SK-N-SH (cell line): ENCODE measurements around the gene GOLPH3L. TPM values are rescaled to one million over a fixed set of nuclear protein-coding genes. Genes with fewer than 3 reads are reported as not detected.

Experiments used
- CTCF ChIA-PET: fragments of 300-600, 350-600 bp; formaldehyde crosslinking; extraction: SDS; loops from one replicate; lab custom pipeline; 2021; lab: Yijun Ruan, JAX
- POLR2A ChIA-PET: fragments of 350-600 bp; sonication (Branson Sonifier 250); formaldehyde crosslinking; extraction: SDS; loops from one replicate; lab custom pipeline; 2020; ENCODE audit warnings: antibody characterized with exemption, inconsistent platforms; lab: Yijun Ruan, JAX
- DNase-seq: peaks from one replicate; pipeline ENCODE4 v3.0.0; 2012
- H2AFZ ChIP-seq: fragments of 200-600 bp; sonication (generic); 2 replicates; pipeline ENCODE4 v1.8.1; 2016; ENCODE audit warnings: antibody characterized with exemption, mild to moderate bottlenecking, low read depth
- H3F3A ChIP-seq: fragments of 200-600 bp; sonication (generic); replicated peaks from 2 replicates; pipeline ENCODE3; 2016; ENCODE audit warnings: antibody characterized with exemption, mild to moderate bottlenecking; ENCODE audit not compliant: insufficient read depth
- H3K27ac ChIP-seq, 2 experiments: fragments of 200-500 bp in 1 of 2; fragments of 200-600 bp in 1 of 2; sonication (Bioruptor generic) in 1 of 2; sonication (generic), shearing (Covaris generic) in 1 of 2; 2 replicates each; pipeline versions ENCODE4 v1.5.1 to v1.6.1; 2014 to 2016; ENCODE audit warnings: low read depth in 2 of 2, inconsistent platforms in 1 of 2, low read length in 1 of 2, mild to moderate bottlenecking in 1 of 2, mixed read lengths in 1 of 2
- H3K27me3 ChIP-seq: fragments of 200-600 bp; sonication (generic), shearing (Covaris generic); 2 replicates; pipeline ENCODE4 v1.6.1; 2016; ENCODE audit warnings: mixed run types; ENCODE audit not compliant: insufficient read depth
- H3K36me3 ChIP-seq, 2 experiments: fragments of 200-500 bp in 1 of 2; fragments of 200-600 bp in 1 of 2; sonication (Bioruptor generic) in 1 of 2; sonication (generic) in 1 of 2; replicated peaks in 1 of 2; 2 replicates each; pipeline versions ENCODE3 to v1.5.1; 2014 to 2016; ENCODE audit warnings: low read length in 1 of 2, mild to moderate bottlenecking in 1 of 2; ENCODE audit not compliant: insufficient read depth in 2 of 2, control insufficient read depth in 1 of 2
- H3K4me1 ChIP-seq, 2 experiments: fragments of 200-500 bp in 1 of 2; fragments of 200-600 bp in 1 of 2; sonication (Bioruptor generic) in 1 of 2; sonication (generic), shearing (Covaris generic) in 1 of 2; 2 replicates each; pipeline versions ENCODE4 v1.5.1 to v1.6.1; 2014 to 2016; ENCODE audit warnings: low read depth in 1 of 2, low read length in 1 of 2, mixed run types in 1 of 2; ENCODE audit not compliant: insufficient read depth in 2 of 2, control insufficient read depth in 1 of 2
- H3K4me2 ChIP-seq: fragments of 200-600 bp; sonication (generic), shearing (Covaris generic); 2 replicates; pipeline ENCODE4 v1.6.1; 2017; ENCODE audit warnings: mixed run types
- H3K4me3 ChIP-seq, 2 experiments: fragments of 200-500 bp in 1 of 2; fragments of 200-600 bp in 1 of 2; sonication (Bioruptor generic) in 1 of 2; sonication (generic), shearing (Covaris generic) in 1 of 2; 2 replicates each; pipeline versions ENCODE4 v1.5.1 to v1.8.1; 2014 to 2016; ENCODE audit warnings: low read depth in 2 of 2, inconsistent platforms in 1 of 2, low read length in 1 of 2, mild to moderate bottlenecking in 1 of 2, mixed read lengths in 1 of 2, moderate library complexity in 1 of 2
- H3K79me2 ChIP-seq: fragments of 200-600 bp; sonication (generic); 2 replicates; pipeline ENCODE4 v1.8.1; 2017; ENCODE audit warnings: mild to moderate bottlenecking; ENCODE audit not compliant: insufficient read depth
- H3K9ac ChIP-seq: fragments of 200-600 bp; sonication (generic); 2 replicates; pipeline ENCODE4 v1.6.1; 2017; ENCODE audit warnings: mixed run types
- H3K9me2 ChIP-seq: fragments of 200-600 bp; sonication (generic); 2 replicates; pipeline ENCODE4 v1.6.1; 2017; ENCODE audit warnings: mixed run types
- H3K9me3 ChIP-seq: fragments of 200-600 bp; sonication (generic); 2 replicates; pipeline ENCODE4 v1.6.1; 2017; ENCODE audit warnings: mixed run types, mild to moderate bottlenecking, moderate library complexity
- H4K20me1 ChIP-seq: fragments of 200-600 bp; sonication (generic); 2 replicates; pipeline ENCODE4 v1.6.1; 2017; ENCODE audit warnings: mild to moderate bottlenecking, mixed run types; ENCODE audit not compliant: insufficient read depth
- CHD2 ChIP-seq: fragments of 150-350 bp; IDR thresholded peaks from 2 replicates; pipeline ENCODE4 v1.6.1; 2018; ENCODE audit warnings: low read length; ENCODE audit not compliant: partially characterized antibody
- JUND ChIP-seq: IDR thresholded peaks from 2 replicates; pipeline ENCODE4 v1.4.0; 2012
- POLR2AphosphoS5 ChIP-seq: IDR thresholded peaks from 2 replicates; pipeline ENCODE4 v1.6.1; 2012; ENCODE audit warnings: low read depth, low read length
- RAD21 ChIP-seq: IDR thresholded peaks from 2 replicates; pipeline ENCODE4 v1.6.1; 2012; ENCODE audit warnings: mild to moderate bottlenecking, low read length
- RXRA ChIP-seq: IDR thresholded peaks from 2 replicates; pipeline ENCODE4 v1.4.0; 2012; ENCODE audit warnings: low read depth, mild to moderate bottlenecking, borderline replicate concordance
- WGBS: methylation state at CpG from one replicate; pipeline ENCODE4 v1.1.6; 2017; ENCODE audit warnings: low lambda C conversion rate; 5-methylcytosine and 5-hydroxymethylcytosine counted together
- polyA plus RNA-seq, 3 experiments: library from polyadenylated mRNA; depleted of rRNA; stranded (reverse); fragments of >200 nt; gene quantifications; 2 replicates each; pipeline ENCODE4 v1.2.3, GENCODE V29; 2012
- TF ChIP-seq, protein P1 (sequence below): fragments of 200-600 bp; sonication (generic); IDR thresholded peaks from 2 replicates; pipeline ENCODE4 v1.6.1; 2017; ENCODE audit warnings: antibody characterized with exemption, mild to moderate bottlenecking, moderate library complexity
- TF ChIP-seq, protein P2 (sequence below): IDR thresholded peaks from 2 replicates; pipeline ENCODE4 v1.4.0; 2012; ENCODE audit warnings: low read depth, borderline replicate concordance

Gene GOLPH3L
- polyA plus RNA-seq, 1 of the 3 experiments (the other 2 are of a cell fraction), result 7.8 TPM

DNA sequence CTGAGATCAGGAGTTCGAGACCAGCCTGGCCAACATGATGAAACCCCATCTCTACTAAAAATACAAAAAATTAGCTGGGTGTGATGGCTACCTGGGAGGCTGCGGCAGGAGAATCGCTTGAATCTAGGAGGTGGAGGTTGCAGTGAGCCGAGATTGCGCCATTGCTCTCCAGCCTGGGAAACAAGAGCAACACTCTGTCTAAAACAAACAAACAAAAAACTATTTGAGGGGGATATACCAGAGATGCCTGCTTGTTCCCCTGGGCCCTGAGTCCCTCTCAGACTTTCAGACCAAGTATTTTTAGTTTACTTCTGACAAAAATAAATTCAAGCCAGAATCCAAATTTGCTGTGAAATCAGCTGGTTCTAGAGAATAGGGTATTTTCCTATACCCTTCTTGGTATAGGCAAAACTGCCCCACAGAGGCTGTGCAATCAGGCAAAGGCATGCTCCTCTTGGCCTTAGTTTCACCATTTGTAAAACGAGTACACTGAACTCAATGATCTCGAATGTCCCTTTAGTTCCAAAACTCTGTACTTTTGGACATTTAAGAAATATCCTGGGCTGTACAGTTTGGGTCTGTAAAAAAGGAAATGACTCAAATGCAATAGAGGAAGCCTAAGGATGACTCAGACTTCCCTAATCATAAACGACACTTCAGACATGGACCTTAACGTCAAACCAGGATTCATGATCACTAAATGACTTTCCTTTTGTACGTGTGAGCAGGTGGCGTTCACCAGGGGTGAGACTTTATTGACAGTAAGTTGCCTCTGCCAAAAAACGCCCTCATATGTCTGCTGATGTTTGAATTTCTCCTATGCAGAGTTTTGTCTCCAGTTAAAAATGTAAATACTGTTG, 83.7 kb downstream of the GOLPH3L start (continued):
- TF ChIP-seq POLR2AphosphoS5, result peak; percentile 59; the same call in 1 of the 2 replicates
- peak; percentile 93 for TF ChIP-seq JUND

DNA sequence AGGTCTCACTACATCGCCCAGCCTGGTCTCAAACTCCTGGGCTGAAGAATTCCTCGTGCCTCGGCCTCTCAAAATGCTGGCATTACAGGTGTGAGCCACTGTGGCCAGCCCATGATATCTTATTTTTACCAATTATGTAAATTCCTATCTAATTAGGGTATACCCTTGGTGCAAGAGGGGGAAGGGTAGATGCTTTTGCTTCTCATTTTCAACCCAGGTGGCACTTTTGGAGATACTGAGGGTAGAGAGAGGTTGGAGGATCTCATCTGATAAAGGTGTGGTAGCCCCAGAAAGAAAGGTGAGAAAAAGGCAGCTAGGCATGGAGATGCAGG, 85.0 kb downstream of the GOLPH3L start:
- Histone ChIP-seq H3K9ac (peak overlapping the region; percentile 58), H4K20me1 (no peaks in the 10 kb centered on the region), H3K4me1 (peaks cover 2 to 35% of the 10 kb centered on the region in 2 experiments; a peak in 3 of 4 replicates), H3K4me2 (peak overlapping the region; percentile 70), H3F3A (peaks cover 50% of the 10 kb centered on the region), H3K36me3 (peaks cover 0 to 5% of the 10 kb centered on the region in 2 experiments), H3K79me2 (peaks cover 26% of the 10 kb centered on the region), H3K4me3 (no peak overlapping the region), H2AFZ (peak overlapping the region; percentile 43; the same call in 1 of the 2 replicates), H3K9me3 (no peaks in the 10 kb centered on the region), H3K27me3 (no peaks in the 10 kb centered on the region), H3K9me2 (no peaks in the 10 kb centered on the region), H3K27ac (peak overlapping the region in 1 of 2 experiments; percentile 97; a peak in 2 of 4 replicates)
- DNase-seq, result no peak
- 94% methylated on average over 3 of the region's 3 CpGs for WGBS
- no peak for TF ChIP-seq RAD21
- CTCF ChIA-PET, result interaction anchor here (4.3 kb wide), 1 partner anchor 51 kb away, joined by 20 read pairs; no protein-coding TSS in a partner anchor
- POLR2A ChIA-PET, result no interaction called here

DNA sequence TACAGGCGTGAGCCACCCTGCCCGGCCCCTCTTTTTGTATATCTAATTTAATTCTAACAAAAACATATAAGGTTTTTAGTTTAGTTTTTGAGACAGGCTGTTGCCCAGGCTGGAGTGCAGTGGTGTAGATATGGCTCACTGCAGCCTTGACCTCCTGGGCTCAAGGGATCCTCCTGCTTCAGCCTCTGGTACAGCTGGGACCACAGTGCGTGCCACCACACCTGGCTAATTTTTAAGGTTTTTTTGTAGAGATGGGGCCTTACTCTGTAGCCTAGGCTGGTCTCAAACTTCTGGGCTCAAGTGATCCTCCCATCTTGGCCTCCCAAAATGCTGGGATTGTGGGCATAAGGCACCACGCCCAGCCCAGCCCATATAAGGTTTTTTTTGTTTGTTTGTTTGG, 86.4 kb downstream of the GOLPH3L start:
- H3K4me1 ChIP-seq, result peaks cover 2 to 36% of the 10 kb centered on the region in 2 experiments; a peak in 3 of 4 replicates
- 92% methylated on average over 4 of the region's 4 CpGs for WGBS

More for the DNA sequence above, 86.4 kb downstream of the GOLPH3L start:
- ChIA-PET POLR2A (no interaction called here), CTCF (interaction anchor here (4.3 kb wide), 1 partner anchor 50 kb away, joined by 20 read pairs; no protein-coding TSS in a partner anchor)
- Histone ChIP-seq H2AFZ (no peak overlapping the region), H4K20me1 (no peaks in the 10 kb centered on the region), H3K9me2 (no peaks in the 10 kb centered on the region), H3K36me3 (no peaks in the 10 kb centered on the region), H3K27ac (peak overlapping the region in 1 of 2 experiments; percentile 97; a peak in 2 of 4 replicates), H3K9me3 (no peaks in the 10 kb centered on the region), H3K9ac (no peak overlapping the region; the same call in 1 of the 2 replicates), H3F3A (peaks cover 39% of the 10 kb centered on the region), H3K79me2 (peaks cover 23% of the 10 kb centered on the region), H3K4me3 (no peak overlapping the region), H3K27me3 (no peaks in the 10 kb centered on the region), H3K4me2 (no peak overlapping the region)
- DNase-seq, result no peak
- TF ChIP-seq RXRA (no peak), CHD2 (no peak)
- TF ChIP-seq, protein P1, sequence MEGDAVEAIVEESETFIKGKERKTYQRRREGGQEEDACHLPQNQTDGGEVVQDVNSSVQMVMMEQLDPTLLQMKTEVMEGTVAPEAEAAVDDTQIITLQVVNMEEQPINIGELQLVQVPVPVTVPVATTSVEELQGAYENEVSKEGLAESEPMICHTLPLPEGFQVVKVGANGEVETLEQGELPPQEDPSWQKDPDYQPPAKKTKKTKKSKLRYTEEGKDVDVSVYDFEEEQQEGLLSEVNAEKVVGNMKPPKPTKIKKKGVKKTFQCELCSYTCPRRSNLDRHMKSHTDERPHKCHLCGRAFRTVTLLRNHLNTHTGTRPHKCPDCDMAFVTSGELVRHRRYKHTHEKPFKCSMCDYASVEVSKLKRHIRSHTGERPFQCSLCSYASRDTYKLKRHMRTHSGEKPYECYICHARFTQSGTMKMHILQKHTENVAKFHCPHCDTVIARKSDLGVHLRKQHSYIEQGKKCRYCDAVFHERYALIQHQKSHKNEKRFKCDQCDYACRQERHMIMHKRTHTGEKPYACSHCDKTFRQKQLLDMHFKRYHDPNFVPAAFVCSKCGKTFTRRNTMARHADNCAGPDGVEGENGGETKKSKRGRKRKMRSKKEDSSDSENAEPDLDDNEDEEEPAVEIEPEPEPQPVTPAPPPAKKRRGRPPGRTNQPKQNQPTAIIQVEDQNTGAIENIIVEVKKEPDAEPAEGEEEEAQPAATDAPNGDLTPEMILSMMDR, result no peak
- TF ChIP-seq, protein P2, sequence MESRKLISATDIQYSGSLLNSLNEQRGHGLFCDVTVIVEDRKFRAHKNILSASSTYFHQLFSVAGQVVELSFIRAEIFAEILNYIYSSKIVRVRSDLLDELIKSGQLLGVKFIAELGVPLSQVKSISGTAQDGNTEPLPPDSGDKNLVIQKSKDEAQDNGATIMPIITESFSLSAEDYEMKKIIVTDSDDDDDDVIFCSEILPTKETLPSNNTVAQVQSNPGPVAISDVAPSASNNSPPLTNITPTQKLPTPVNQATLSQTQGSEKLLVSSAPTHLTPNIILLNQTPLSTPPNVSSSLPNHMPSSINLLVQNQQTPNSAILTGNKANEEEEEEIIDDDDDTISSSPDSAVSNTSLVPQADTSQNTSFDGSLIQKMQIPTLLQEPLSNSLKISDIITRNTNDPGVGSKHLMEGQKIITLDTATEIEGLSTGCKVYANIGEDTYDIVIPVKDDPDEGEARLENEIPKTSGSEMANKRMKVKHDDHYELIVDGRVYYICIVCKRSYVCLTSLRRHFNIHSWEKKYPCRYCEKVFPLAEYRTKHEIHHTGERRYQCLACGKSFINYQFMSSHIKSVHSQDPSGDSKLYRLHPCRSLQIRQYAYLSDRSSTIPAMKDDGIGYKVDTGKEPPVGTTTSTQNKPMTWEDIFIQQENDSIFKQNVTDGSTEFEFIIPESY, result no peak
